Head of caudate nucleus (tissue), 42 donors: Measurements from ENCODE around the gene FLCN.
"Not testable (repeated sequence)": the region's sequence is repeated elsewhere in the genome, so short reads cannot be mapped to it uniquely, and the experiment has no call there.

ENCODE experiments used
- DNase-seq, 42 donors: peaks; one replicate each; pipeline versions ENCODE4 v3.0.0 to v3.0.0-alpha.2; 2020 to 2021; ENCODE audit warnings: mixed read lengths in 7 of 42
- intact Hi-C: fragments of 100-400 bp; cut with DNase I; formaldehyde crosslinking; loops from one replicate; pipeline ENCODE4 v1.15.0; 2022

FLCN gene, protein sequence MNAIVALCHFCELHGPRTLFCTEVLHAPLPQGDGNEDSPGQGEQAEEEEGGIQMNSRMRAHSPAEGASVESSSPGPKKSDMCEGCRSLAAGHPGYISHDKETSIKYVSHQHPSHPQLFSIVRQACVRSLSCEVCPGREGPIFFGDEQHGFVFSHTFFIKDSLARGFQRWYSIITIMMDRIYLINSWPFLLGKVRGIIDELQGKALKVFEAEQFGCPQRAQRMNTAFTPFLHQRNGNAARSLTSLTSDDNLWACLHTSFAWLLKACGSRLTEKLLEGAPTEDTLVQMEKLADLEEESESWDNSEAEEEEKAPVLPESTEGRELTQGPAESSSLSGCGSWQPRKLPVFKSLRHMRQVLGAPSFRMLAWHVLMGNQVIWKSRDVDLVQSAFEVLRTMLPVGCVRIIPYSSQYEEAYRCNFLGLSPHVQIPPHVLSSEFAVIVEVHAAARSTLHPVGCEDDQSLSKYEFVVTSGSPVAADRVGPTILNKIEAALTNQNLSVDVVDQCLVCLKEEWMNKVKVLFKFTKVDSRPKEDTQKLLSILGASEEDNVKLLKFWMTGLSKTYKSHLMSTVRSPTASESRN

DNA sequence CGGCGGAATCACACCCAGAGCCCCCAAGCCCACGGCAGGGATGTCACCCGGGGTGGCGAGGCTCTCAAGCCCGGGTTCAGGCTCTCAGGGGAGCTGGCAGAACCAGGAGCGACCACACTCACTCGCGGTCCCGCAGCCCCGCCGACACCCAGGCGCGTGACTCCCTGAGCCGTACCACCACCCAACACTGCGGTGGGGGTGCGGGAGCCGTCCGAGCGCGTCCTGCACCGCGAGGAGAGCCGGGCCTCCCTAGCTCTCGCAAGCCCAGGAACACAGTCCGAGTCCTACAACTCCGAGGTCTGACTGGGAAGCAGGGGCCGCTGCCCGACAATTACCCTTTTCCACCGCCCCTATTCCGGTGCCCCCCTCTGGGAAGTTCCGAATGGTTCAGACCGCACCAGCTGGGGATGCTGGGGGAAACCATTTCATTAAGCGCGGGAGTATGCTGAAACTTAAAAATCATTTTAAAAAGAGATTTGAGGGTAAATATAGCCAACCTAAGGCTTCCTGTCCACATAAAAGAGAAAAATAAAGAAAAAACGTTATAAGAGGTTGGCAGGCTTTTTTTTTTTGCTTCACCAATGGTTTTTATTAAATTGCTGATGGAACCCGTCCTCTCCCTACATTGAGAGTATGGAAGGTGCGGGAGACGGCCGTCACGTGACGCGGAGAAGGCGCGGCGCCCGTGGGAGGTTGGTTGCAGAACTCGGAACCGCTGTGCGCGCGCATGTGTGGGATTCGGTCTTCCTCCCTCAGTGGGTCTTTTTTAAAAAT, at the start of gene FLCN:
Gene FLCN, minus strand, starts transcription at position 143 of the 774 bp plus-strand sequence. CDS start 9,031 bp downstream, outside the sequence.
- DNase-seq: peak; percentile 93 to 99 (median 96)

DNA sequence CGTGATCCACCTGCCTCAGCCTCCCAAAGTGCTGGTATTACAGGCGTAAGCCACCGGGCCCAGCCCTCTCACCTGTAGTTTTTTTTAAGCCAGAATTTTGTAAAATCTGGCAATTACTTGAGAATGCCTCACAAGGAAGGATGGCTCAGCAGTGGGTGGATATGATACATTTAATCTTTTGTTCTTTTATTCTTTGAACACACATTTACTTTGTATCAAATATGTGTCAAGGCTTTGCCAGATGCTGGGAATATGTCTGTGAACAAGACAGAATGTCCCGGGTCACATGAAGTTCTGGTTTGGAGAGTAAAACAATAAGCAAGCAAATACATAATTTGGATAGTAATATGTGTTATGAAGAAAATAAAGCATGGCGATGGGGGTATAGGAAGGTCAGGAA, 49.0 kb upstream of the FLCN start:
- DNase-seq: peak in 10 of 42 donors; percentile 14 to 62 (median 35)
- intact Hi-C loops: no loop called here

More for the DNA sequence above, at the start of gene FLCN:
- intact Hi-C loops: loop anchor here (2.0 kb wide), 1 partner anchor 44 kb away; the partner anchor contains the start of gene COPS3

DNA sequence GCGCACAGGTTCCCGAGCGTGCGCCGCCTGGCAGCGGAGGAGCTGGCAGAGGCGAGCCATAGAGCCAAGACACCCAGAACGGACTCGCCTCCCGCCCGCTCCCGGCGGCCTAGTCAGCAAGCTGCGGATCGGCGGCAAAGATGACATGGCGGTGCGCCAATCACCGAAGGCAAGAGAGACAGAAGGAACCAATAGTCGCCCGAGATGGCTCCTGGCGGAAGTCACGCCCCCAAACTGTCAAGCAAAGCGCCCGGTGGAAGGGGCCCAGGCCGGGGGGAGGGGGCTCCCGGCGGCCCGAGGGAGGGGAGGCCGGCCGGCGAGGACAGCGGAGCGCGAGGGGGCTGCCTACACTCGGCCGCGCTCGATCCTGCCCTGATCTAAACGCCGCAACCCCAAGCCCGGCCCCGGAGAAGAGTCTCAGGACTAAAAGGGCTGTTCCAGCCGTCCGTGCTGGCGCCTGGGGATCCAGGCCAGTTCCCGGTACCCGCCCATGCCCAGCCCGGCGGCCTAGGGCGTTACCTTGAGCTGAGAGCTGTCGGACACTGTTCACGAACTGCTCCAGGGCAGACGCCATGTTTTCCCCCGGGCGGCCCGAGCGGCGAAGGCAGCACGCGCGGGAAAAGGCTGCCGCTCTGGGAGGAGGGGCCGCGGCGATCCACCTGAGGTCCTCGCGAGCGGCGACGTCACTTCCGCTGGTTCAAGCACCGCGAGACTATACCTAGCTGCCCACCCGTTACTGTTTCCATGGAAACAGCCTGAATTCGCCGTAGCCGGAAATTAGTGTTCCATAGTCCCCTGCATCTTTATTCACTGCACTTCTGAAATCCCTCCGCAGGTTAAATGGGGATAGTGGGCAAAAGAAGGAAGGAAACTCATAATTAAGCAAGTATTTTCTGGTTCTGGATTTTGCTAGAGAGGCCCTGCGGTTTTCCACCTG, 43.9 kb upstream of the FLCN start, which contains the start of gene COPS3:
Gene COPS3, minus strand, starts transcription at position 634 of the 937 bp plus-strand sequence. Its CDS starts 60 bp downstream, at position 574.
- peak; percentile 98 to 100 (median 99) for DNase-seq
- intact Hi-C loops: loop anchor here (2.0 kb wide), 1 partner anchor 44 kb away; the partner anchor contains the start of gene FLCN

DNA sequence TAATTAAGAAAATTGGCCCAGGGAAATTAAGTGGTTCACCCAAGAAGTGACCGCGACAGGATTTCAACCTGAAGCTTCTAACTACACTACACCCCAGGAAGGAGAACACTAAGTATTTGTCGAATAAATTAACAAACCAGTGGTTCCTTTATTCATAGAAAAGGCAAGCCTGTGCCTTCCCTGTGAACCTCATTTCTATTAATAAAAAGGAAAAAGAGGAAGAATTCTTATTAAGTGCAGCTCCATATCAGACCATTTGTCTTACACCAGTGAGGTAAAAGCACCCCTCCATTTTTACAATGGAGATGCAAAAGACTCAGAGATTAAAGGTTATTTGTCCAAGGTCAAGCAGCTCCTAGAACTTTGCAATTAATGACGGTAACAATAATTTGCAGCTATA, 42.3 kb upstream of the FLCN start:
- intact Hi-C loops: no loop called here
- DNase-seq: peak in 1 of 42 donors; percentile 1

DNA sequence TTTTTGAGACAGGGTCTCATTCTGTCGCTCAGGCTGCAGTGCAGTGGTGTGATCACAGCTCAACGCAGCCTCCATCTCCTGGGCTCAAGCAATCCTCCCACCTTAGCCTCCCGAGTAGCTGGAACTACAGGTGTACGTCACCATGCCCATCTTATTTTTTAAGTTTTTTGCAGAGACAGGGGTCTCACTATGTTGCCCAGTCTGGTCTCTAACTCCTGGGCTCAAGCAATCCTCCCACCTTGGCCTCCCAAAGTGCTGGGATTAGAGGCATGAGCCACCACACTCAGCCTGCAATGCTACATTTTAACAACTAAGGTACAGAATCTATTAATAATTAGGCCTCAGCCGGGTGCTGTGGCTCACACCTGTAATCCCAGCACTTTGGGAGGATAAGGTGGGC, 40.5 kb upstream of the FLCN start:
- intact Hi-C loops, DNase-seq: not testable (repeated sequence)

DNA sequence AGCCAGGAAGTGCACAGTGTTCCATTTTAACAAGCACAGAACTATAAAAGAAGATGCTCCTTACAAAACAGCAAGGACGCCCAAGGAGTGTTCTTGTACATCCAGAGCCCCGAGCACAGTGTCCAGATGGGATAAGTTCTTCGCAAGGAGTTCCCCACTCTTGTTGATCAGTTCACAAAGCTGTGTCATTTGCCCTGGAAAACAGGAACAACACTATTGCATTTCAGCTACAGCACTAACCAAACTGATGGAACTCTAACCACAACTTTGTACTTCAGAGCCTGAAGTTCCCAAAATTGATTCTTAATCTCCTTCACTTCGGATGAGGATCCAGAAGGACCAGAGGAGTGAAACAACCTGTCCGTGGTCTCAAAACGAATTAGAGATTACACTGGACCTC, 39.0 kb upstream of the FLCN start:
- intact Hi-C loops: no loop called here
- peak in 1 of 42 donors; percentile 8 for DNase-seq

DNA sequence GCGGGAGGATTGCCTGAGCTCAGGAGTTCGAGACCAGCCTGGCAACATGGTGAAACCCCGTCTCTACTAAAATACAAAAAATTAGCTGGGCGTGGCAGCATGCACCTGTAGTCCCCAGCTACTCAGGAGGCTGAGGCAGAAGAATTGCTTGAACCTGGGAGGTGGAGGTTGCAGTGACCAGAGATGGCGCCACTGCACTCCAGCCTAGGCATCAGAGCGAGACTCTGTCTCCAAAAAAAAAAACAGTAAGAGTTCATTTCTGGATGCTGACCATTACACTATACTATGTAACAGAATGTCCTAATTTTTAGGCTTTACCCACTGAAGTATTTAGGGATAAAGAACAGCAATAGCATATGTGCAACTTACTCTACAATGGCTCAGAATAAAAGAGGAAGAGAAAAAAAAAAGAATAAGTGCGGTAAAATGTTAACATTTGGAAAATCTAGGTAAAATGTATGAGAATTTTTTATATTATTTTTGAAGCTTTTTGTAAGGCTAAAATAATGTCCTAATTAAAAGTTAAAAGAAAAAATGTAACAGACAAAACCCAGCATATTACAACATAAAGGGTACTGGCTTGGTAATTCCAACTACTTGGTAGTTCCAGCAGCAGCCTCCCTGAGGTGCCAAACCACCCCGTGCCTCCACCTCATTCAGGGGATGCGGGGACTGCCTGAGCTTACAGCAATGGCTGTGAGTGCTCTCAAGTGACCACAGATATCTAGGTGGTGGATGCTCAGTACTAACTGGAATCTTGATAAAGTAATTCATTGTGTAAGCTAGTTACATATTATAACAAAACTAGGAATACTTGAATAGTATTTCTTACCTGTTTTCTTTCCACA, 33.2 kb upstream of the FLCN start:
- intact Hi-C loops: no loop called here
- peak in 2 of 42 donors; percentile 7 to 9 for DNase-seq

DNA sequence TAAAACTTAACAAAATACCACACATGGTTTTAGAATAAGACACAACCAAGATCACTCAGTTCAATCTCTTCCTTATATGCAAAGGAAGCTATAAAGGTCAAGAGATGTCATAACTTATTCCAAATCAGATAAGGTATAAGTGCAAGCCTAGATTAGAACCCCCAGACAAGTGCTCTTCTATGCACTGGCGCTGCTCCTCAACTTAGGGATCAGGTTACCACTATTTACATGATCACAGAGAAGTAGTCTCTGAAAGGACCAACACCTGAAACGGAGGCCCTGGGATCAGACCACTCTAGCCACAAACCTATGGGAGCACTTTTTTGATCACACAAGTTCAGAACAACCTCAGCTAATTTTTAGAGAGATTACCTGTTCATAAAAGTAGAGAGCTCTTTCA, 27.5 kb upstream of the FLCN start:
- DNase-seq: peak in 1 of 42 donors; percentile 7
- intact Hi-C loops: no loop called here

DNA sequence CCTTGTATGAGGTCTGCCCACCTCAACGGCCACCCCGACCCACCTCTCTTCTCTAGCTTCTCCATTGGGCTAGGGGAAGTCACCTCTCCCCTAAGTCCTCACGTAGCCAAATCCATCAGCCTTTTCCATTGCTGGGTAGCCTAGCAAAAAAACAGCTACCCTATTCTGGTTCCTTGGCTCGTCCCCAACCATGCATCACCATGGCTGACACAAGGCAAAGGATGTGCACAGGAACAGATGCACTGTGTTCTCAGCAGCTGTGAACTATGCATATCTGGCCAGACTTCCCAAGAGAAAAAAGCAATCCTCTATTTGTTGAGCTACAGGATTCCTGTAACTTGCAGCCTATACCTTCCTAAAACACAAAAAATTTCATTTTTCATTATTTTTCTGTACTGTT, 22.0 kb upstream of the FLCN start:
- peak in 40 of 42 donors; percentile 23 to 88 (median 70) for DNase-seq
- intact Hi-C loops: no loop called here

DNA sequence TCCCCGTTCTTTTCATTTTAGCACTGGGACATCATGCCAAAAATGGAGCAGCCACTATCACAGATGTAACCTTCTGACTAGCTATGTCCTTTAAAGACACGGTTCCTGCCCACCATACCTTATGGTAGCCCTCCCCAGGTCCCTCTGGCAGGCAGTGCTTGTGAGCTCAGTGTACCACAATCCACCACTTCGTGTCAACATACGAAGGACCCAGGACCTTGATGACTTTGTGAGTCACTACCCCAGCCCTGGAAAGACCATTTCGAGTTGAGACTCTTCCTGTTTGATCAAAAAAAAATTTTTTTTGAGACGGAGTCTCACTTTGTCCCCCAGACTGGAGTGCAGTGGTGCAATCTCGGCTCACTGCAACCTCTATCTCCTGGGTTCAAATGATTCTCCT, 21.0 kb upstream of the FLCN start:
- peak in 3 of 42 donors; percentile 7 to 19 (median 14) for DNase-seq
- intact Hi-C loops: no loop called here

DNA sequence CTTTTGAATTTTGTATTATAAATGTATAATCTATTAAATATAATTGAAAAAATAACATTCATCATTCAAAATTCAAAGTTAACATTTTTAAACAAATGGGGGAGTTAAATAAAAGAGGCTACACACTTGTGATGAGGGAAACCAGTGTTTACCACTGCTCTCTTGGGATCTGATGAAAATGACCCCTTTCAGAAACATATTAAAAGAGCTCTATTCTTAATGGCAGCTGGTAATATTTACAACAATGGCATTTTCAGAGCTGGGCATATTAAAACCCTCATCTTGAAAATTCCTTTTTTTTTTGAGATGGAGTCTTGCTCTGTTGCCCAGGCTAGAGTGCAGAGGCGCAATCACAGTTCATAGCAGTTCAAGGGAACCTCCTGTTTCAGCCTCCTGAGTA, 19.3 kb upstream of the FLCN start:
- no peak for DNase-seq
- intact Hi-C loops: no loop called here

DNA sequence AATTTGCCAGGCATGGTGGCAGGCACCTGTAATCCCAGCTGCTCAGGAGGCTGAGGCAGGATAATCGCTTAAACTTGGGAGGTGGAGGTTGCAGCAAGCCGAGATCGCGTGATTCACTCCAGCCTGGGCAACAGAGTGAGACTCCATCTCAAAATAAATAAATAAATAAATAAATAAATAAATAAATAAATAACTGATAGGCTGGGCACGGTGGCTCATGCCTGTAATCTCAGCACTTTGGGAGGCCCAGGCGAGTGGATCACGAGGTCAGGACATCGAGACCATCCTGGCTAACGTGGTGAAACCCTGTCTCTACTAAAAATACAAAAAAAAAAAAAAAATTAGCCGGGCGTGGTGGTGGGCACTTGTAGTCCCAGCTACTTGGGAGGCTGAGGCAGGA, 18.7 kb upstream of the FLCN start:
- intact Hi-C loops: not testable (repeated sequence)
- peak in 3 of 42 donors; percentile 24 to 28 (median 26) for DNase-seq

DNA sequence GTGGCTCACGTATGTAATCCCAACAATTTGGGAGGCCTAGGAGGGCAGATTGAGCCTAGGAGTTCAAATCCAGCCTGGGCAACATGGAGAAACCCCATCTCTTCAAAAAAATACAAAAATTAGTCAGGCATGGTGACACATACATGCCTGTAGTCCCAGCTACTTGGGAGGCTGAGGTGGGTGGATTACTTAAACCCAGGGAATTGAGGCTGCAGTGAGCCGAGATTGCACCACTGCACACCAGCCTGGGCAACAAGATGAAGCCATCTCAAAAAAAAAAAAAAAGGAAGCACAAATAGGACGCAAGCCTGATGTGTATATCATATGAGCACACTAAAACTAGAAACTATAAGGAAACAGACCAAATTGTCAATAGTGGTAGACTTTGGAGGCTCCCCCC, 17.1 kb upstream of the FLCN start:
- intact Hi-C loops: no loop called here
- DNase-seq: peak in 20 of 42 donors; percentile 24 to 72 (median 45)

DNA sequence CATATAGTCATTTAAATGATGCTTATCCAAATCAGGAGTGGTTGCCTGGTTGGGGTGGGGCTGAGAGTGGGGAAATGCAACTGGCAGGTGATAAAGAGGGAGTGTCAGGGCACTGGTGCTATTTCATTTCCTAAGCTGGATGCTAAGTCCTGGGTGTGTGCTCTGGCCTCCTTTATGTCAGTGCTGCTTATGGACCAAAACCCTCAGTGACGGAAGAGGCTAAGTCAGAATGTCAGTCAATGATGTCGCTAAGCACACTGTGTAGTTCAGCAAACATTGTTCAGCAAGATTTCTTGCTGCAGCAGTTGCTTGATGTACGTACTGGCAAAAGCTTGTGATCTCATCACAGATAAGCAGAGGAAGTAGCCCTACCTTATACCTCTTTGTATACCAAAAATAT, 16.4 kb upstream of the FLCN start:
- intact Hi-C loops: no loop called here
- DNase-seq: peak in 2 of 42 donors; percentile 9 to 31

DNA sequence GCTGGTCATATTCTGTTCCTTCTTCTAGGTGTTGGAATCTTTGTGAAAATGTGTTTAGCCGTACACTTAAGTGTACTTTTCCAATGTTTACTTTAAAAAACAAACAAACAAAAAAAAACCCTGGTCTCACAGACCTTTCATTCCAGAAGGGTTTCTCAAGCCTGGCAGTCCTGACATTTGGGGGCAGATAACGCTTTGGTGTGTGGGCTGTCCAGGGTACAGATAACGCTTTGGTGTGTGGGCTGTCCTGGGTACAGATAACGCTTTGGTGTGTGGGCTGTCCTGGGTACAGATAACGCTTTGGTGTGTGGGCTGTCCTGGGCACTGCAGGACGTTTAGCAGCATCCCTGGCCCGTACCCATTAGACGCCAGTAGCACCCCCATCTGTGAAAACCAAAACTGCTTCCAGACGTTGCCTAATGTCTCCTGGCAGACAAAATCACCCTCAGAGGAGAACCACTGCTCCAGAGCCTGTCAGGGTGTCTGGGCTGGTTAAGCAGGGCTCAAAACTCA, 15.2 kb upstream of the FLCN start:
- peak in 2 of 42 donors; percentile 17 to 35 for DNase-seq
- intact Hi-C loops: no loop called here

DNA sequence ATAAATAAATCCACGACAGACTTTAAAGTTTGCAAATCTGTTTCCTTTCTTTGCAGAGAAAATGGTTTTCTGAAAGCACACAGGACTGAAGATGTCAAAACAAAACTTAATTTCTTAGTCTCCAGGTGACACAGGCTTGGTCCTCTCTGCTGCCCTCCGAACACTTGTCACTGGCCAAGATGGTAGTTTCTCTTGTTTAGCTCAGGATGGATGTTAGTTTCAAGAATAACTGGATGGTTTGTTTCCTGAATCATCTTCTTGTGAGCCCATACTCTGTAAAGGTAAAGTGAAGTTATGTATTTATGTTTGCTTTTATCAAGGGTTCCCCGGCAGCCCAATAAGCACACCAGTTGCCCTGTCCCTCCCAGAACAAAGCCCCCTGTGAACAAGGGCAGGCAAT, 9.9 kb upstream of the FLCN start:
- DNase-seq: peak in 2 of 42 donors; percentile 7 to 10
- intact Hi-C loops: no loop called here

DNA sequence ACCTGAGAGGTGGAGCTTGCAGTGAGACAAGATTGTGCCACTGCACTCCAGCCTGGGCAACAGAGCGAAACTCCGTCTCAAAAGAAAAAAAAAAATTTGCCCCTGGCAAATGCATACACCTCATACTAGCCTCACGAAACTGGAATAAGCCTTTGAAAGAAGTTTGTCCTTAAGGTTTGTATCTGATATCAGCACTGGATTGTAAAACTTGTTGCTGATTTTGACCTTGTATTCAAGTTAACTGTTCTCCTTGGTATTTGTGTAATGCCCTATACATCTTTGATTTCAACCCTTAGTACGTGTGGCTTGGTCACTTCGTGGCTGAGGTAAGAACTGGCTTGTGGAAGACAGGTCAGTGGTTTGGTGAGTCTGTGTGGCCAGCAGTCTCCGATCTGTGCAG, 6.2 kb upstream of the FLCN start:
- intact Hi-C loops: no loop called here
- peak in 1 of 42 donors; percentile 5 for DNase-seq
